Body of pancreas (tissue), 4 donors: Measurements from ENCODE around the gene BMERB1.

ENCODE experiments used
- CTCF ChIP-seq, 7 experiments: fragments of 450-650 bp in 4 of 7; fragments of 200-600 bp in 3 of 7; sonication (generic) in 3 of 7; IDR thresholded peaks; one replicate each; pipeline ENCODE4 v1.5.1; 2016 to 2019; ENCODE audit warnings: antibody characterized with exemption in 7 of 7
- POLR2A ChIP-seq, 3 donors: fragments of 450-650 bp; IDR thresholded peaks; one replicate each; pipeline ENCODE4 v1.6.1; 2016; ENCODE audit warnings: antibody characterized with exemption in 3 of 3, mild to moderate bottlenecking in 2 of 3

GRCh38 chr16:15477802-15478201 is 43.4 kb downstream of the BMERB1 start:
- TF ChIP-seq CTCF (IDR thresholded peaks at IDR 0.05) (no peak), POLR2A (IDR thresholded peaks at IDR 0.05) (no peak)
